Thyroid gland (tissue), 4 donors: ENCODE measurements around the gene DGCR2.

Experiments used
- CTCF ChIP-seq, 6 experiments: fragments of 200-600 bp in 3 of 6; fragments of 450-650 bp in 3 of 6; sonication (generic) in 3 of 6; IDR thresholded peaks; one replicate each; pipeline ENCODE4 v1.5.1; 2016 to 2019; ENCODE audit warnings: antibody characterized with exemption in 6 of 6, mild to moderate bottlenecking in 2 of 6, inconsistent platforms in 1 of 6, moderate library complexity in 1 of 6
- POLR2A ChIP-seq, 2 donors: fragments of 450-650 bp; IDR thresholded peaks; one replicate each; pipeline ENCODE4 v1.6.1; 2017; ENCODE audit warnings: antibody characterized with exemption in 2 of 2, mild to moderate bottlenecking in 2 of 2, moderate library complexity in 1 of 2

GRCh38 chr22:19051381-19052072 lies 70.7 kb downstream of the DGCR2 start:
- TF ChIP-seq CTCF (IDR thresholded peaks at IDR 0.05) (no peak), POLR2A (IDR thresholded peaks at IDR 0.05) (no peak)
